ENCODE measurements around the gene SGSM1. TPM values are rescaled to one million over a fixed set of nuclear protein-coding genes. Genes with fewer than 3 reads are reported as not detected.

The SGSM1 gene
- total RNA-seq, 2 donors from 2014 or later = 13.9 to 14.9 TPM

DNA sequence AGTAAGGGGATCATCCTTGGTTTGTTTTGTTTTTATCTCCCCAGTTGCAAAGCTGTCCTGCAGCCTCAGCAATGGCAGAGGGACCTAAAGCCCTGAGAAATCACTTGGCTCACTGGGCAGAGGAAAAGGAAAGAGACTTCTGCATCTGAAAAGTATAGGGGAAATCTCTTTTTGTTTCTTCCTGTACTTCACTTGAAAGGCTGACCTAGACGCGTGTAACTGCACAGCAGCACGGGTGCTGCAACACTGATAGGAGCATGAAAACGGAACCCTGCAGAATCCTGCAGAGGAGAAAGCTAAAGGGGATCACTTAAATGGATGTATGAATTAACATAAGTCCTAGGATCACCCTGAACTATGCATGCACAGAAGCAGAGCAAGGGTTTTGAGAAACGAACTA is 29.5 kb upstream of the SGSM1 start:
- Histone ChIP-seq H3K27ac (no peak overlapping the region), H3K4me1 (no peaks in the 10 kb centered on the region), H3K27me3 (no peaks in the 10 kb centered on the region), H3K4me3 (no peak overlapping the region), H3K36me3 (no peaks in the 10 kb centered on the region), H3K9me3 (no peaks in the 10 kb centered on the region)
- no peak for DNase-seq (ENCODE audit: low spot score)
- no peak for TF ChIP-seq CTCF (IDR thresholded peaks at IDR 0.05)

DNA sequence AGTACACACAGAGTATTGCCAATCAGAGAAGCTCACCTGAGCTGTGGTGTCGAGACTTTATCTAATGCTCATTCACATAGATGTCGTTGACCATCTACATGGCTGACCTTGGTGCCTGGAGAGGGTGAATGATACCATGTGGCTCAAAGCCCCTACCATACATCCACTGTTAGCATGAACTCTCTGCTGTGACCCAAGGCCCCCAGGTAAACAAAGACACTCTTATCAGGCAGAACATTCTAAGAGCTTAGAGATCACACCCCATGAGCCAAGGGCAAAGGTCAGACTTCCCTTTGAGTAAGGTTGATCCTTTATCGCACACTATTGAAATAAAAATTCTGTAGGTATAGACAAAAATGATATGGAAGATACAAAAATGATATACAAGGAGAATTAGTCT is 16.5 kb upstream of the SGSM1 start:
- no peaks in the 10 kb centered on the region for H3K36me3 ChIP-seq
- no peak for TF ChIP-seq CTCF (IDR thresholded peaks at IDR 0.05)
- H3K27ac ChIP-seq = no peak overlapping the region
- H3K9me3 ChIP-seq = no peaks in the 10 kb centered on the region
- no peak for DNase-seq (ENCODE audit: low spot score)
- H3K4me1 ChIP-seq = no peaks in the 10 kb centered on the region
- no peaks in the 10 kb centered on the region for H3K27me3 ChIP-seq
- no peak overlapping the region for H3K4me3 ChIP-seq

- no peak for DNase-seq (ENCODE audit: low spot score)
- TF ChIP-seq CTCF (IDR thresholded peaks at IDR 0.05) = no peak
- H3K9me3 ChIP-seq = no peaks in the 10 kb centered on the region
- H3K4me3 ChIP-seq = no peak overlapping the region
- H3K27ac ChIP-seq = no peak overlapping the region
- H3K36me3 ChIP-seq = no peaks in the 10 kb centered on the region
- H3K27me3 ChIP-seq = no peaks in the 10 kb centered on the region
- no peaks in the 10 kb centered on the region for H3K4me1 ChIP-seq
Observed at GRCh38 chr22:24791362-24791761, 14.6 kb upstream of the SGSM1 start.

DNA sequence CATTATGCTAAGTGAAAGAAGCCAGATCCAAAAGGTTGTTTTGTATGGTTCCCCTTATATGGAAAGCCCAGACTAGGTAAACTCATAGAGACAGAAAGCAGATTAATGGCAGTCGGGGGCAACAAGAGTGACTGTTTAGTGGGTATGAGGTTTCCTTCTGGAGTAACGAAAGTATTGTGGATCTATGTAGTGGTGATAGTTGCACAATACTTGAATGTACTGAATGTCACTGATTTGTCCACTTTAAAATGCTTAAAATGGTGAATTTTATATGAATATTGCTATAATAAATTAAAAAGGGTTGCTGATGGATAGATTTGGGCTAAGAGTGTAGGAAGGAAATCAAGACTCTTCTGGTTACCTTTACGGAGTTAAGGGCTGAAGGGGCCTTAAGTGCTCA is 10.0 kb upstream of the SGSM1 start:
- no peak overlapping the region for H3K4me3 ChIP-seq
- H3K36me3 ChIP-seq = no peaks in the 10 kb centered on the region
- H3K4me1 ChIP-seq = no peaks in the 10 kb centered on the region
- TF ChIP-seq CTCF (IDR thresholded peaks at IDR 0.05) = no peak
- no peaks in the 10 kb centered on the region for H3K27me3 ChIP-seq
- no peaks in the 10 kb centered on the region for H3K9me3 ChIP-seq
- DNase-seq (ENCODE audit: low spot score) = no peak
- no peak overlapping the region for H3K27ac ChIP-seq

- Histone ChIP-seq H3K9me3 (no peaks in the 10 kb centered on the region), H3K4me1 (no peaks in the 10 kb centered on the region), H3K27ac (no peak overlapping the region), H3K4me3 (no peak overlapping the region), H3K27me3 (no peaks in the 10 kb centered on the region), H3K36me3 (no peaks in the 10 kb centered on the region)
- TF ChIP-seq CTCF (IDR thresholded peaks at IDR 0.05) = no peak
- no peak for DNase-seq (ENCODE audit: low spot score)
Observed at GRCh38 chr22:24796860-24797259, 9.2 kb upstream of the SGSM1 start.

GRCh38 chr22:24801901-24802465 is 4.0 kb upstream of the SGSM1 start:
- Histone ChIP-seq H3K4me3 (no peak overlapping the region), H3K27ac (no peak overlapping the region), H3K9me3 (no peaks in the 10 kb centered on the region), H3K36me3 (no peaks in the 10 kb centered on the region), H3K4me1 (peaks cover 0 to 12% of the 10 kb centered on the region in 2 donors), H3K27me3 (no peaks in the 10 kb centered on the region)
- DNase-seq (ENCODE audit: low spot score) = no peak
- no peak for TF ChIP-seq CTCF (IDR thresholded peaks at IDR 0.05)
